ENCODE measurements around the gene GUCD1.

DNA sequence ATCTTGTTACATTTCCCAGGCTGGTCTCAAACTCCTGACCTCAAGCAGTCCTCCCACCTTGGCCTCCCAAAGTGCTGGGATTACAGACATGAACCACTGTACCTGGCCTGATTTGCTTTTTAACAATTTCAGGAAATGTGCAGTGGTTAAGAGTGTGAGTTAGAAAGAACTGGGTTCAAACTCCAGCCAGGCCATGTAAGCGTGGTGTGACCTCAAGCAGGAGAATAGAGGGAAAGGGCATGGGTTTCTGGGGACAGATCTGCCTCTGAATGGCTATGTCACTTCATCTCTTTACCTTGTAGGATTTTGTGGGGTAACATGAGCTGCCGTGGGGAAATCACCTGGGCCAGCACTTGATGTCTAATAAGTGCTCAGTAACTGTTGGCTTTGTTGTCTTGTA is 10.1 kb upstream of the GUCD1 start:
- TF ChIP-seq CTCF (conservative IDR thresholded peaks at IDR 0.05; ENCODE audit: low read length): no peak
- no peak for TF ChIP-seq EZH2phosphoT487 (IDR thresholded peaks at IDR 0.05; ENCODE audit: borderline replicate concordance, low read depth, low read length)

Measured in OCI-LY7 (cell line).